SK-N-DZ (cell line): Measurements from ENCODE around the gene FICD.
A peak's percentile ranks its signal among the peaks of the same experiment; 100 is the strongest.
"Not testable (repeated sequence)": the region's sequence is repeated elsewhere in the genome, so short reads cannot be mapped to it uniquely, and the experiment has no call there.

Experiments used
- DNase-seq: peaks from one replicate; pipeline ENCODE4 v3.0.0-alpha.2; 2015; ENCODE audit warnings: low spot score

The FICD gene

GRCh38 chr12:108531929-108532848 lies 17.1 kb downstream of the FICD start:
- peak; percentile 89 for DNase-seq

GRCh38 chr12:108538146-108538545 lies 23.1 kb downstream of the FICD start:
- DNase-seq: no peak

GRCh38 chr12:108538616-108539195 lies 23.6 kb downstream of the FICD start:
- DNase-seq: no peak

- no peak for DNase-seq
These were observed 27.2 kb downstream of the FICD start for GRCh38 chr12:108542320-108542719.

GRCh38 chr12:108543652-108544051 lies 28.6 kb downstream of the FICD start:
- no peak for DNase-seq

GRCh38 chr12:108547686-108548085 lies 32.6 kb downstream of the FICD start:
- DNase-seq: no peak

GRCh38 chr12:108548954-108549521 lies 34.0 kb downstream of the FICD start:
- no peak for DNase-seq

GRCh38 chr12:108551535-108551934 lies 36.5 kb downstream of the FICD start:
- no peak for DNase-seq

- DNase-seq: no peak
These were observed 38.7 kb downstream of the FICD start for GRCh38 chr12:108553799-108554198.

- DNase-seq: not testable (repeated sequence)
These were observed 40.3 kb downstream of the FICD start for GRCh38 chr12:108555383-108555782.

GRCh38 chr12:108559007-108559655 lies 44.1 kb downstream of the FICD start:
- DNase-seq: no peak

- no peak for DNase-seq
These were observed 44.7 kb downstream of the FICD start for GRCh38 chr12:108559748-108560147.

- DNase-seq: no peak
These were observed 45.2 kb downstream of the FICD start for GRCh38 chr12:108560321-108560721.

- DNase-seq: peak; percentile 93
These were observed 46.0 kb downstream of the FICD start, which contains the start of gene SART3 for GRCh38 chr12:108560752-108561719. Gene SART3 (minus strand): TSS chr12:108561173. CDS start chr12:108561154, 19 bp downstream.

- DNase-seq: no peak
These were observed 46.8 kb downstream of the FICD start for GRCh38 chr12:108561852-108562347.

- DNase-seq: peak; percentile 97
These were observed 47.5 kb downstream of the FICD start, which contains the start of gene ISCU for GRCh38 chr12:108562348-108563135. Gene ISCU (plus strand): TSS chr12:108562596. CDS start chr12:108562623, 27 bp downstream.

GRCh38 chr12:108563136-108563803 lies 48.2 kb downstream of the FICD start:
- peak; percentile 82 for DNase-seq

- DNase-seq: no peak
These were observed 48.7 kb downstream of the FICD start for GRCh38 chr12:108563804-108564151.

- no peak for DNase-seq
These were observed 49.6 kb downstream of the FICD start for GRCh38 chr12:108564724-108565123.
